HepG2 (cell line): ENCODE results near the gene STK11. TPM values are rescaled to one million over a fixed set of nuclear protein-coding genes. Genes with fewer than 3 reads are reported as not detected.

Experiments used
- ADNP ChIP-seq: sonication (generic); formaldehyde crosslinking; IDR thresholded peaks from 2 replicates; pipeline ENCODE4 v1.4.0; 2020; ENCODE audit warnings: missing genetic modification reagents
- CEBPG ChIP-seq: IDR thresholded peaks from 2 replicates; pipeline ENCODE4 v1.6.1; 2016
- DPF2 ChIP-seq: sonication (generic); formaldehyde crosslinking; IDR thresholded peaks from 2 replicates; pipeline ENCODE4 v1.4.0; 2020; ENCODE audit warnings: mild to moderate bottlenecking, low read depth, missing genetic modification reagents, borderline replicate concordance
- E2F5 ChIP-seq: sonication (generic); formaldehyde crosslinking; conservative IDR thresholded peaks from 2 replicates; pipeline ENCODE4 v1.4.0; 2020; ENCODE audit warnings: missing genetic modification reagents
- FOSL2 ChIP-seq: sonication (generic); formaldehyde crosslinking; IDR thresholded peaks from 2 replicates; pipeline ENCODE4 v1.4.0; 2020; ENCODE audit warnings: missing genetic modification reagents
- JUNB ChIP-seq: sonication (generic); formaldehyde crosslinking; IDR thresholded peaks from 2 replicates; pipeline ENCODE4 v1.8.0; 2022; ENCODE audit warnings: missing genetic modification reagents, mild to moderate bottlenecking, borderline replicate concordance
- NR2F1 ChIP-seq, 2 experiments: fragments of 450-650 bp in 1 of 2; formaldehyde crosslinking in 1 of 2; IDR thresholded peaks; 2 replicates each; pipeline versions ENCODE4 v1.5.0 to v1.6.1; 2016 to 2020; ENCODE audit warnings: mild to moderate bottlenecking in 1 of 2, missing compliant biosample characterization in 1 of 2, missing genetic modification reagents in 1 of 2, moderate library complexity in 1 of 2
- SIN3B ChIP-seq: fragments of 150-350 bp; IDR thresholded peaks from 2 replicates; pipeline ENCODE4 v1.6.1; 2014; ENCODE audit warnings: low read length
- TGIF2 ChIP-seq: IDR thresholded peaks from 2 replicates; pipeline ENCODE4 v1.6.1; 2016; ENCODE audit warnings: control low read depth, missing compliant biosample characterization
- ZFP62 ChIP-seq: sonication (generic); formaldehyde crosslinking; IDR thresholded peaks from 2 replicates; pipeline ENCODE4 v1.4.0; 2020; ENCODE audit warnings: missing genetic modification reagents
- ZFP91 ChIP-seq: sonication (generic); formaldehyde crosslinking; IDR thresholded peaks from 2 replicates; pipeline ENCODE4 v1.9.0; 2022; ENCODE audit warnings: missing genetic modification reagents, mild to moderate bottlenecking, borderline replicate concordance
- ZNF318 ChIP-seq: sonication (generic); formaldehyde crosslinking; IDR thresholded peaks from 2 replicates; pipeline ENCODE4 v1.4.0; 2020; ENCODE audit warnings: mild to moderate bottlenecking, missing genetic modification reagents
- ZNF557 ChIP-seq: sonication (generic); formaldehyde crosslinking; IDR thresholded peaks from 2 replicates; pipeline ENCODE4 v1.4.0; 2020; ENCODE audit warnings: missing genetic modification reagents
- ZNF572 ChIP-seq: sonication (generic); formaldehyde crosslinking; IDR thresholded peaks from 2 replicates; pipeline ENCODE4 v1.5.1; 2020; ENCODE audit warnings: mild to moderate bottlenecking, missing genetic modification reagents
- ZNF576 ChIP-seq: sonication (generic); formaldehyde crosslinking; IDR thresholded peaks from 2 replicates; pipeline ENCODE4 v1.4.0; 2020; ENCODE audit warnings: mild to moderate bottlenecking, missing genetic modification reagents
- ZNF782 ChIP-seq: sonication (generic); formaldehyde crosslinking; IDR thresholded peaks from 2 replicates; pipeline ENCODE4 v1.4.0; 2020; ENCODE audit warnings: missing genetic modification reagents, mild to moderate bottlenecking, borderline replicate concordance
- polyA plus RNA-seq, 8 experiments: library from polyadenylated mRNA; depleted of rRNA in 3 of 8; stranded (reverse) in 7 of 8; unstranded in 1 of 8; fragments of >200 nt; fragmentation: Illumina TruSeq in 4 of 8; extraction: Trizol in 4 of 8; gene quantifications; 2 replicates each; pipeline versions ENCODE4 v1.2.1 to v1.2.3, GENCODE V29; 2011 to 2016; ENCODE audit warnings: low read depth in 4 of 8, missing spikeins in 1 of 8, mixed read lengths in 1 of 8; ENCODE audit not compliant: insufficient read depth in 1 of 8
- total RNA-seq, 5 experiments: library from RNA; depleted of rRNA; stranded (reverse); fragments of >200 nt; fragmentation: Illumina TruSeq; extraction: Trizol; gene quantifications; 2 replicates each; pipeline ENCODE4 v1.2.3, GENCODE V29; 2016; ENCODE audit warnings: low read depth in 1 of 5
- TF ChIP-seq, protein P1 (sequence below): sonication (generic); formaldehyde crosslinking; IDR thresholded peaks from 2 replicates; pipeline ENCODE4 v1.4.0; 2020; ENCODE audit warnings: missing genetic modification reagents

STK11 gene
- total and polyA plus RNA-seq, 2 of the 13 experiments (the other 11 are each of a cell fraction or from before 2014, with no cell fraction given), result 27.5 to 43.6 TPM

GRCh38 chr19:1238369-1239303, 33.1 kb downstream of the STK11 start (continued):
- TF ChIP-seq ZFP91 (CRISPR knock-in tag) (peak; percentile 59; the same call in 1 of the 2 replicates), ADNP (CRISPR knock-in tag) (no peak), CEBPG (no peak), SIN3B (no peak), DPF2 (CRISPR knock-in tag) (no peak), E2F5 (CRISPR knock-in tag) (no peak), NR2F1 (CRISPR knock-in tag; IDR thresholded peaks at IDR 0.05) (no peak), FOSL2 (no peak), ZFP62 (CRISPR knock-in tag) (no peak), ZNF318 (CRISPR knock-in tag) (no peak), ZNF782 (CRISPR knock-in tag) (no peak), TGIF2 (CRISPR knock-in tag) (no peak), ZNF572 (peak; percentile 76; the same call in 1 of the 2 replicates), ZNF576 (CRISPR knock-in tag) (no peak), JUNB (CRISPR knock-in tag) (no peak), ZNF557 (CRISPR knock-in tag) (no peak)
- TF ChIP-seq, protein P1, sequence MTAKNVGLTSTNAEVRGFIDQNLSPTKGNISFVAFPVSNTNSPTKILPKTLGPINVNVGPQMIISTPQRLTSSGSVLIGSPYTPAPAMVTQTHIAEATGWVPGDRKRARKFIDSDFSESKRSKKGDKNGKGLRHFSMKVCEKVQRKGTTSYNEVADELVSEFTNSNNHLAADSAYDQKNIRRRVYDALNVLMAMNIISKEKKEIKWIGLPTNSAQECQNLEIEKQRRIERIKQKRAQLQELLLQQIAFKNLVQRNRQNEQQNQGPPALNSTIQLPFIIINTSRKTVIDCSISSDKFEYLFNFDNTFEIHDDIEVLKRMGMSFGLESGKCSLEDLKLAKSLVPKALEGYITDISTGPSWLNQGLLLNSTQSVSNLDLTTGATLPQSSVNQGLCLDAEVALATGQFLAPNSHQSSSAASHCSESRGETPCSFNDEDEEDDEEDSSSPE (CRISPR knock-in tag), result no peak
